Measurements from ENCODE around the gene PGAM2. TPM values are rescaled to one million over a fixed set of nuclear protein-coding genes. Genes with fewer than 3 reads are reported as not detected.

PGAM2 gene
- total and polyA plus RNA-seq, 7 donors: 214 to 1,581 (median 333) TPM

DNA sequence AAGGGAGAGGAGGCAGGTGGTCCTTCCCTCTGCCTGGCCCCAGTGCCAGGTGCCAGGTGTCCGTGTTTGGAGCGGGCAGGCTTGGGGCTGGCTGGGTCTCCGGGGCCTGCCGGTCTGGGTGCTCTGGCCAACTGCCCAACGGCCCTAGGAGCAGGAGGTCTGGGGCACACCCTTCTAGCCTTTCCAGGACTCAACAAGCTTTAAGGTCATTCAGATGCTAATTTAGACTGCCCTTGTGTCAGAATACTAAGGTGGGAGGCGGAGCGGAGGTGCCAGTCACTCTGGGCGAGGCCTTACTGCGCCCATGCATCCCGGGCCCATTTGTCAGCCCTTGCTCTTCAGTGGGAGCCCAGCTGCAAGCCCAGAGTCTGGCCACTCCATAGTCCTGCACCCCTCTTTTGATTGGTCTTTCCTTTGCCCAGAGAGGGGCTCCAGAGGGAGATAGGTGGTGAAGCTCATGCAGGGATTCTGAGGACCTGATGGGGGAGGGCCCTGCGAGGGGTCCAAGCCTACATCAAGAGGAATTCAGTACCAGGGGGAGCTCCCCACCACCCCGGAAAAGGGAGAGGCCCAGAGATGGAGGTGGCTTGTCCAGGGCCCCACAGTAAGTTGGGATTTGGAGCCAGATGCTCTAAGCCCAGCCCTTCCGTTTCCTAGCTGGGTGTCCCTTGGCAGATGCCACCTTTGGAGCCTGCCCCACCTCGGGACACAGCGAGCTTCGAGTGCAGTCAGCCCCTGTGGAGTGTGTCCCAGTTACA, 1.3 kb downstream of the PGAM2 start:
- H3K4me3 ChIP-seq: peak overlapping the region; percentile 67
- H3K9me3 ChIP-seq: no peaks in the 10 kb centered on the region
- H3K4me1 ChIP-seq: peaks cover 69% of the 10 kb centered on the region
- peak in 3 of 4 donors; percentile 4 to 27 (median 20) for ATAC-seq
- H3K27me3 ChIP-seq (ENCODE audit: insufficient read depth in 3 of 3, low read length in 2 of 3): no peaks in the 10 kb centered on the region
- H3K27ac ChIP-seq: peak overlapping the region; percentile 85
- peaks cover 2 to 31% of the 10 kb centered on the region in 2 donors for H3K36me3 ChIP-seq (ENCODE audit: insufficient read depth in 1 of 2, low read depth in 1 of 2)
- TF ChIP-seq, protein P1, sequence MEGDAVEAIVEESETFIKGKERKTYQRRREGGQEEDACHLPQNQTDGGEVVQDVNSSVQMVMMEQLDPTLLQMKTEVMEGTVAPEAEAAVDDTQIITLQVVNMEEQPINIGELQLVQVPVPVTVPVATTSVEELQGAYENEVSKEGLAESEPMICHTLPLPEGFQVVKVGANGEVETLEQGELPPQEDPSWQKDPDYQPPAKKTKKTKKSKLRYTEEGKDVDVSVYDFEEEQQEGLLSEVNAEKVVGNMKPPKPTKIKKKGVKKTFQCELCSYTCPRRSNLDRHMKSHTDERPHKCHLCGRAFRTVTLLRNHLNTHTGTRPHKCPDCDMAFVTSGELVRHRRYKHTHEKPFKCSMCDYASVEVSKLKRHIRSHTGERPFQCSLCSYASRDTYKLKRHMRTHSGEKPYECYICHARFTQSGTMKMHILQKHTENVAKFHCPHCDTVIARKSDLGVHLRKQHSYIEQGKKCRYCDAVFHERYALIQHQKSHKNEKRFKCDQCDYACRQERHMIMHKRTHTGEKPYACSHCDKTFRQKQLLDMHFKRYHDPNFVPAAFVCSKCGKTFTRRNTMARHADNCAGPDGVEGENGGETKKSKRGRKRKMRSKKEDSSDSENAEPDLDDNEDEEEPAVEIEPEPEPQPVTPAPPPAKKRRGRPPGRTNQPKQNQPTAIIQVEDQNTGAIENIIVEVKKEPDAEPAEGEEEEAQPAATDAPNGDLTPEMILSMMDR (IDR thresholded peaks at IDR 0.05): no peak
- 11 to 28% (median 12%) methylated on average over 16 of the region's 16 CpGs for WGBS, 3 donors
- DNase-seq: peak; percentile 19 to 66
- intact Hi-C loops (cut with DNase I): no loop called here

DNA sequence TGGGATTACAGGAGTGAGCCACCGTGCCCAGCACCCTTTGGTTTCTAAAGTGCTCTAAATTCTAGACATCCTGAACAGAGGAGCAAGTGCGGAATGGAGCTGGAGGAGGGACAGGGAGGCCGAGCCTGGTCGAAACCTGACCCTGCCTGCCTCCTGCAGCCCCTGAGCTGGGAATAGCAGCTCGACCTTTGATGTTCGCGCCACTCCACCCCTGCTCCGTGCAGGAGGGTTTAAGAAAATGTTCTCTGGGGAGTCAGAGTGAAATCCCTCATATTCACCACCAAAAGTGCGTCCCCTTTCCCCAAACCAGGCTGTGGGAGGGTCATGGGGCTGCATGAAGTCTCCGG, 1.8 kb downstream of the PGAM2 start:
- peak overlapping the region; percentile 67 for H3K4me3 ChIP-seq
- H3K9me3 ChIP-seq: no peaks in the 10 kb centered on the region
- TF ChIP-seq, protein P1 (IDR thresholded peaks at IDR 0.05): no peak
- H3K36me3 ChIP-seq (ENCODE audit: insufficient read depth in 1 of 2, low read depth in 1 of 2): peaks cover 2 to 37% of the 10 kb centered on the region in 2 donors
- intact Hi-C loops (cut with DNase I): no loop called here
- peak overlapping the region; percentile 85 for H3K27ac ChIP-seq
- H3K27me3 ChIP-seq (ENCODE audit: insufficient read depth in 3 of 3, low read length in 2 of 3): no peaks in the 10 kb centered on the region
- ATAC-seq (peak in 1 of 4 donors; percentile 15), DNase-seq (peak; percentile 16 to 54)
- H3K4me1 ChIP-seq: peaks cover 69% of the 10 kb centered on the region
- WGBS, 3 donors: 16 to 26% (median 22%) methylated on average over 10 of the region's 10 CpGs

GRCh38 chr7:44062903-44063295, 2.5 kb downstream of the PGAM2 start:
- H3K36me3 ChIP-seq (ENCODE audit: insufficient read depth in 1 of 2, low read depth in 1 of 2): peaks cover 2 to 43% of the 10 kb centered on the region in 2 donors
- WGBS, 3 donors: 17 to 37% (median 27%) methylated on average over 3 of the region's 3 CpGs
- H3K9me3 ChIP-seq: no peaks in the 10 kb centered on the region
- peak overlapping the region; percentile 85 for H3K27ac ChIP-seq
- intact Hi-C loops (cut with DNase I): no loop called here
- ATAC-seq: peak in 3 of 4 donors; percentile 26 to 37 (median 32)
- no peak overlapping the region for H3K4me3 ChIP-seq
- H3K4me1 ChIP-seq: peaks cover 63% of the 10 kb centered on the region
- TF ChIP-seq, protein P1 (IDR thresholded peaks at IDR 0.05): no peak
- no peaks in the 10 kb centered on the region for H3K27me3 ChIP-seq (ENCODE audit: insufficient read depth in 3 of 3, low read length in 2 of 3)
- DNase-seq: peak; percentile 15 to 69

GRCh38 chr7:44062180-44062902, 3.0 kb downstream of the PGAM2 start:
- Histone ChIP-seq H3K4me1 (peaks cover 57% of the 10 kb centered on the region), H3K27me3 (ENCODE audit: insufficient read depth in 3 of 3, low read length in 2 of 3) (no peaks in the 10 kb centered on the region), H3K4me3 (no peak overlapping the region), H3K9me3 (no peaks in the 10 kb centered on the region), H3K27ac (peak overlapping the region; percentile 53), H3K36me3 (ENCODE audit: insufficient read depth in 1 of 2, low read depth in 1 of 2) (peaks cover 2 to 48% of the 10 kb centered on the region in 2 donors)
- TF ChIP-seq, protein P1 (IDR thresholded peaks at IDR 0.05): no peak
- peak in 2 of 4 donors; percentile 13 to 15 for ATAC-seq
- peak; percentile 26 to 68 for DNase-seq
- WGBS, 3 donors: 61 to 76% (median 63%) methylated on average over 11 of the region's 11 CpGs
- intact Hi-C loops (cut with DNase I): no loop called here

Data from psoas muscle (tissue), 8 donors.